ENCODE measurements around the gene KAT7. TPM values are rescaled to one million over a fixed set of nuclear protein-coding genes. Genes with fewer than 3 reads are reported as not detected.

KAT7 gene
- polyA plus RNA-seq, 1 donor from 2014 or later: 31.0 TPM

DNA sequence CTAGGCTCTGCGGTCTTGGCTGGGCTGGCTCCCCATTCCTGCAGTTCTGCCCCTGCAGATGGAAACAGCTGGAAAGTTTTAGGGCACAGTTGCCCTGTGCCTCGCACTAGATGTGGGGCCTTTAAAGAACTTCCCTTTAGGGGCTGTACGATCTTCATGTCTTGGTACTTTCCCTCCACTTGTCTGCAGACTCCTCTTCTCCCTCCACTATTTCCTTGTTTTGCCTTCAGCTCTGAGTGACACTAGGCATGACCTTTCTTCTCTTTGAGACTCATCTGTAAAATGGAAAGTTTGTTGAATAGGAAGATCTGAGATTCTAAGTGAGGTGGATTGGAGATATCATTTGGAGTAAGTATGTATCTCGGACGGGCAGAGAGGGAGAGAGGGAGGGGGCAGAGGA lies 65.6 kb downstream of the KAT7 start:
- Histone ChIP-seq H3K27ac (ENCODE audit: low read length) (no peak overlapping the region), H3K79me2 (replicated peaks; ENCODE audit: insufficient read depth, low read length) (no peaks in the 10 kb centered on the region), H3K4me2 (ENCODE audit: low read length) (no peak overlapping the region), H3K9ac (ENCODE audit: low read length) (no peak overlapping the region), H3F3A (ENCODE audit: insufficient read depth, low read length, poor library complexity, severe bottlenecking) (no peaks in the 10 kb centered on the region), H3K9me2 (ENCODE audit: insufficient read depth, low read length) (no peaks in the 10 kb centered on the region), H2AFZ (ENCODE audit: low read depth, low read length) (no peak overlapping the region), H4K20me1 (ENCODE audit: insufficient read depth) (no peaks in the 10 kb centered on the region), H3K9me3 (ENCODE audit: low read length) (no peaks in the 10 kb centered on the region), H3K36me3 (ENCODE audit: insufficient read depth, low read length) (no peaks in the 10 kb centered on the region), H3K27me3 (ENCODE audit: insufficient read depth, low read depth, low read length) (peaks cover 33% of the 10 kb centered on the region), H3K4me3 (ENCODE audit: low read length) (no peak overlapping the region)
- no peak for TF ChIP-seq MXI1 (conservative IDR thresholded peaks at IDR 0.05; ENCODE audit: poor library complexity, severe bottlenecking)
- TF ChIP-seq, protein P1, sequence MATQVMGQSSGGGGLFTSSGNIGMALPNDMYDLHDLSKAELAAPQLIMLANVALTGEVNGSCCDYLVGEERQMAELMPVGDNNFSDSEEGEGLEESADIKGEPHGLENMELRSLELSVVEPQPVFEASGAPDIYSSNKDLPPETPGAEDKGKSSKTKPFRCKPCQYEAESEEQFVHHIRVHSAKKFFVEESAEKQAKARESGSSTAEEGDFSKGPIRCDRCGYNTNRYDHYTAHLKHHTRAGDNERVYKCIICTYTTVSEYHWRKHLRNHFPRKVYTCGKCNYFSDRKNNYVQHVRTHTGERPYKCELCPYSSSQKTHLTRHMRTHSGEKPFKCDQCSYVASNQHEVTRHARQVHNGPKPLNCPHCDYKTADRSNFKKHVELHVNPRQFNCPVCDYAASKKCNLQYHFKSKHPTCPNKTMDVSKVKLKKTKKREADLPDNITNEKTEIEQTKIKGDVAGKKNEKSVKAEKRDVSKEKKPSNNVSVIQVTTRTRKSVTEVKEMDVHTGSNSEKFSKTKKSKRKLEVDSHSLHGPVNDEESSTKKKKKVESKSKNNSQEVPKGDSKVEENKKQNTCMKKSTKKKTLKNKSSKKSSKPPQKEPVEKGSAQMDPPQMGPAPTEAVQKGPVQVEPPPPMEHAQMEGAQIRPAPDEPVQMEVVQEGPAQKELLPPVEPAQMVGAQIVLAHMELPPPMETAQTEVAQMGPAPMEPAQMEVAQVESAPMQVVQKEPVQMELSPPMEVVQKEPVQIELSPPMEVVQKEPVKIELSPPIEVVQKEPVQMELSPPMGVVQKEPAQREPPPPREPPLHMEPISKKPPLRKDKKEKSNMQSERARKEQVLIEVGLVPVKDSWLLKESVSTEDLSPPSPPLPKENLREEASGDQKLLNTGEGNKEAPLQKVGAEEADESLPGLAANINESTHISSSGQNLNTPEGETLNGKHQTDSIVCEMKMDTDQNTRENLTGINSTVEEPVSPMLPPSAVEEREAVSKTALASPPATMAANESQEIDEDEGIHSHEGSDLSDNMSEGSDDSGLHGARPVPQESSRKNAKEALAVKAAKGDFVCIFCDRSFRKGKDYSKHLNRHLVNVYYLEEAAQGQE (IDR thresholded peaks at IDR 0.05; ENCODE audit: borderline replicate concordance): no peak
- TF ChIP-seq TAF1 (IDR thresholded peaks at IDR 0.05; ENCODE audit: low read depth): no peak
- no peak for TF ChIP-seq RAD21 (conservative IDR thresholded peaks at IDR 0.05)
- TF ChIP-seq, protein P2, sequence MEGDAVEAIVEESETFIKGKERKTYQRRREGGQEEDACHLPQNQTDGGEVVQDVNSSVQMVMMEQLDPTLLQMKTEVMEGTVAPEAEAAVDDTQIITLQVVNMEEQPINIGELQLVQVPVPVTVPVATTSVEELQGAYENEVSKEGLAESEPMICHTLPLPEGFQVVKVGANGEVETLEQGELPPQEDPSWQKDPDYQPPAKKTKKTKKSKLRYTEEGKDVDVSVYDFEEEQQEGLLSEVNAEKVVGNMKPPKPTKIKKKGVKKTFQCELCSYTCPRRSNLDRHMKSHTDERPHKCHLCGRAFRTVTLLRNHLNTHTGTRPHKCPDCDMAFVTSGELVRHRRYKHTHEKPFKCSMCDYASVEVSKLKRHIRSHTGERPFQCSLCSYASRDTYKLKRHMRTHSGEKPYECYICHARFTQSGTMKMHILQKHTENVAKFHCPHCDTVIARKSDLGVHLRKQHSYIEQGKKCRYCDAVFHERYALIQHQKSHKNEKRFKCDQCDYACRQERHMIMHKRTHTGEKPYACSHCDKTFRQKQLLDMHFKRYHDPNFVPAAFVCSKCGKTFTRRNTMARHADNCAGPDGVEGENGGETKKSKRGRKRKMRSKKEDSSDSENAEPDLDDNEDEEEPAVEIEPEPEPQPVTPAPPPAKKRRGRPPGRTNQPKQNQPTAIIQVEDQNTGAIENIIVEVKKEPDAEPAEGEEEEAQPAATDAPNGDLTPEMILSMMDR (IDR thresholded peaks at IDR 0.05; ENCODE audit: poor library complexity, severe bottlenecking): no peak
- TF ChIP-seq EP300 (conservative IDR thresholded peaks at IDR 0.05; ENCODE audit: poor library complexity, severe bottlenecking): no peak
- no peak for TF ChIP-seq POLR2AphosphoS5 (IDR thresholded peaks at IDR 0.05)
- TF ChIP-seq EZH2 (IDR thresholded peaks at IDR 0.05; ENCODE audit: borderline replicate concordance, insufficient read depth, low read length, poor library complexity, severe bottlenecking): no peak
- no peak for TF ChIP-seq SMC3 (conservative IDR thresholded peaks at IDR 0.05; ENCODE audit: poor library complexity)

DNA sequence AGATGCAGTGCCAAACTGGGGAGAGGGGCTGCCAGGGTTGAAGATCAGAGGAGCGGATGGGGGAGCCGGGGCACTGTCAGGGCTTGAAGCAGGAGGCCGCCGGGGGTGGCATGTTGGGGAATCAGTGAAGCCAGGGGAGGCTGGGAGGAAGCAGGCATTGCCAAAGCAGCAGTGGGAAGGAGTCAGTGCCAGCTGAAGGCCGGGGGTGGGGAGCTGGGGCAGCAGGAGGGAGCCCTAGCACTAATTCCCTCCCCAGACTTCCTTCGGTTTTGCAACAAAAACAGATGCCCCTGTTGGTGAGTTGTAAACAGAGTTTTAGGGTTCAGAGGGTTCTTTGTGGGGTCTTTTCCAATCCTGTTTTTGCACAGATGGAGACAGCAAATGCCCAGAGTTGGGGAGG lies 70.3 kb downstream of the KAT7 start:
- H3K36me3 ChIP-seq (ENCODE audit: insufficient read depth, low read length): no peaks in the 10 kb centered on the region
- no peak for TF ChIP-seq RAD21 (conservative IDR thresholded peaks at IDR 0.05)
- TF ChIP-seq, protein P1 (IDR thresholded peaks at IDR 0.05; ENCODE audit: borderline replicate concordance): no peak
- no peak for TF ChIP-seq POLR2AphosphoS5 (IDR thresholded peaks at IDR 0.05)
- no peak for TF ChIP-seq TAF1 (IDR thresholded peaks at IDR 0.05; ENCODE audit: low read depth)
- no peak for TF ChIP-seq MXI1 (conservative IDR thresholded peaks at IDR 0.05; ENCODE audit: poor library complexity, severe bottlenecking)
- TF ChIP-seq SMC3 (conservative IDR thresholded peaks at IDR 0.05; ENCODE audit: poor library complexity): no peak
- TF ChIP-seq EP300 (conservative IDR thresholded peaks at IDR 0.05; ENCODE audit: poor library complexity, severe bottlenecking): no peak
- no peak for TF ChIP-seq EZH2 (IDR thresholded peaks at IDR 0.05; ENCODE audit: borderline replicate concordance, insufficient read depth, low read length, poor library complexity, severe bottlenecking)
- no peaks in the 10 kb centered on the region for H3F3A ChIP-seq (ENCODE audit: insufficient read depth, low read length, poor library complexity, severe bottlenecking)
- H2AFZ ChIP-seq (ENCODE audit: low read depth, low read length): no peak overlapping the region
- H3K27me3 ChIP-seq (ENCODE audit: insufficient read depth, low read depth, low read length): no peaks in the 10 kb centered on the region
- H3K79me2 ChIP-seq (replicated peaks; ENCODE audit: insufficient read depth, low read length): no peaks in the 10 kb centered on the region
- no peak overlapping the region for H3K27ac ChIP-seq (ENCODE audit: low read length)
- no peak overlapping the region for H3K4me2 ChIP-seq (ENCODE audit: low read length)
- H3K9ac ChIP-seq (ENCODE audit: low read length): no peak overlapping the region
- no peak overlapping the region for H3K4me3 ChIP-seq (ENCODE audit: low read length)
- no peaks in the 10 kb centered on the region for H3K9me3 ChIP-seq (ENCODE audit: low read length)
- H3K9me2 ChIP-seq (ENCODE audit: insufficient read depth, low read length): no peaks in the 10 kb centered on the region
- H4K20me1 ChIP-seq (ENCODE audit: insufficient read depth): no peaks in the 10 kb centered on the region
